ENCODE results near the gene TP73.

GRCh38 chr1:3640121-3640837 is 12.0 kb upstream of the TP73 start:
- TF ChIP-seq CTCF (IDR thresholded peaks at IDR 0.05): no peak
- TF ChIP-seq POLR2A (IDR thresholded peaks at IDR 0.05): no peak

Data from right lobe of liver (tissue), 4 donors.